IPS DF 6.9 (cell line): ENCODE results near the gene NEK2.
"Not testable (repeated sequence)": the region's sequence is repeated elsewhere in the genome, so short reads cannot be mapped to it uniquely, and the experiment has no call there.

Source experiments
- DNase-seq: peaks from one replicate; pipeline ENCODE4 v3.0.0-alpha.2; 2013; ENCODE audit warnings: low read depth, low spot score
- H3K27ac ChIP-seq: one replicate; pipeline ENCODE4 v1.5.1; 2013; ENCODE audit warnings: low read length, control low read depth
- H3K27me3 ChIP-seq: 2 replicates; pipeline ENCODE4 v1.6.1; 2013; ENCODE audit warnings: mild to moderate bottlenecking, low read length; ENCODE audit not compliant: control insufficient read depth, insufficient read depth
- H3K36me3 ChIP-seq: 2 replicates; pipeline ENCODE4 v1.6.1; 2013; ENCODE audit warnings: low read length; ENCODE audit not compliant: control insufficient read depth, insufficient read depth
- H3K4me1 ChIP-seq: 2 replicates; pipeline ENCODE4 v1.6.1; 2013; ENCODE audit warnings: low read length; ENCODE audit not compliant: control insufficient read depth, insufficient read depth
- H3K4me3 ChIP-seq: 2 replicates; pipeline ENCODE4 v1.5.1; 2013; ENCODE audit warnings: mild to moderate bottlenecking, low read length
- H3K9me3 ChIP-seq: 2 replicates; pipeline ENCODE4 v1.6.1; 2013; ENCODE audit warnings: low read length, inconsistent platforms; ENCODE audit not compliant: control insufficient read depth, insufficient read depth
- WGBS: extraction: QIAGEN DNeasy Blood & Tissue Kit; methylation state at CpG from one replicate; pipeline ENCODE4 v1.1.7; 2013; ENCODE audit warnings: mixed read lengths, missing lambda C conversion rate; ENCODE audit not compliant: insufficient read length, insufficient coverage; 5-methylcytosine and 5-hydroxymethylcytosine counted together

NEK2 gene

DNA sequence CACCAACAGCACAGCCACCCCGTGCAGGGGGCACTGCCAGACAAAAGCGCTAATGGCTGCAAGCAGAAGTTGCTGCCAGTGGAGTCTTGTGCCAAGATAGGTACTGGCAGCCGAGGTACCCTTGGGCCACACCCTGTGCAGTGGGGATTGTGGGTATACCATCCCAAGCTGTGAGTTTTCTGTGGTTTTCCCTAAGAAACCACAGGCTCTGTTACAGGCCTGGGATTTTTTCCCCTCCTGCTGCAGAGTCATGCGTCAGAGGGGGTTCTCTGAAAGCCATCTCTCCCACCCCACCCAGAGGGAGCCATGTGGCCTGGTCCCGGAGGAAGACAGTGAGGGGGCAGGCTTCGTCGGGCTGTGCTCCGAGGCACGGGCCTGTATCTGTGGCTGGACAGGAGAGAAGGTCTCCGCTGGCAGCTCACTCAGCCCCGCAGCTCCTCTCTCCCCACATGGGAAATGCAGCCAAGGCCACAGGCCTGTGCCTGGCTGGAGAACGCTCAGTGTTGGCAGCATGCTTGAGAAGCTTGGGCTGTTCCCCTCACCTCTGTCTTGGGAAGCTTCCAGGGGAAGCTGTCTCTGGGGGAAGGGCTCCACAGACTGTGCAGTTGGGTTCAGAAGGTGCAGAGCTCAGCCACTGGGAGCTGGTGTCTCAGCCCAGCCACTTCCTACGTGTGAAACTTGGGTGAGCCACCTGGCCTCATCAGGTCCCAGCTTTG, 42.5 kb downstream of the NEK2 start:
- no CpG with 5 or more reads among the region's 13 CpGs for WGBS
- no peaks in the 10 kb centered on the region for H3K36me3 ChIP-seq
- no peaks in the 10 kb centered on the region for H3K9me3 ChIP-seq
- H3K4me1 ChIP-seq: no peaks in the 10 kb centered on the region; the same call in 1 of the 2 replicates
- H3K27ac ChIP-seq: no peak overlapping the region
- no peaks in the 10 kb centered on the region for H3K27me3 ChIP-seq
- no peak overlapping the region for H3K4me3 ChIP-seq
- DNase-seq: no peak

DNA sequence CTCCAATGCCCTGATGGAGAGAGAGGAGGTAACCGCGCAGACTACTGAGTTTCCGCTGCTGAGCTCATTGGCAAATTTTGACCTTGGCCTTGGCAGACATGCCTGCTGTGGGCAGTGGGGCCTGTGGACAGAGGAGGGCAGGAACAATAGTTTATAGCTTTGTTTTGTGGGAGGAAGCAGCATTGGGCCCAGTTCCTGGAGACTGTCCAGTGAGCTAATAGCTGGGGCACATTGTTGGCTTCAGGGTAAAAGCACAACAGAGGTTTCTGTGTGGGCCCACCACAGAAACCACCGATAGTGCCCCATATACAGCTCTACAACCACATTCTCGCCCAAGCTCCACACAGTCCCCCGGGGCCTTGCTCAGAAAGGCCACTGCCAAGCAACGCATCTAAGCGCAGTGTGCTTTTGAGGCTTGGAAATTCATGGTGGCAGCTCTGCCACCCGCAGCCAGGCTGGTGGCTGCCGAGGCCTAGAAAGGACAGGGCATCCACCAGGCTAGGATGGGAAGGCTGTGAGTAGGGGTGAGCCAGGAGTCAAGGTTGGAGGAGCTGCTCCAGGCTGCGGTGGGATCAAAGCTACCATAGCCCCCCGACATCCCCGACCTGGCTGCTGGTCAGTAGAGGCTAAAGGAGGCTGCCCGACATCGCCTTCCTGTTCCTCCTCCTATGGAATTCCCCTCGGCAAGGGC, 43.2 kb downstream of the NEK2 start:
- no peaks in the 10 kb centered on the region for H3K36me3 ChIP-seq
- H3K27ac ChIP-seq: no peak overlapping the region
- DNase-seq: no peak
- H3K9me3 ChIP-seq: no peaks in the 10 kb centered on the region
- H3K4me1 ChIP-seq: no peaks in the 10 kb centered on the region; the same call in 1 of the 2 replicates
- H3K27me3 ChIP-seq: no peaks in the 10 kb centered on the region
- no CpG with 5 or more reads among the region's 16 CpGs for WGBS
- H3K4me3 ChIP-seq: no peak overlapping the region

DNA sequence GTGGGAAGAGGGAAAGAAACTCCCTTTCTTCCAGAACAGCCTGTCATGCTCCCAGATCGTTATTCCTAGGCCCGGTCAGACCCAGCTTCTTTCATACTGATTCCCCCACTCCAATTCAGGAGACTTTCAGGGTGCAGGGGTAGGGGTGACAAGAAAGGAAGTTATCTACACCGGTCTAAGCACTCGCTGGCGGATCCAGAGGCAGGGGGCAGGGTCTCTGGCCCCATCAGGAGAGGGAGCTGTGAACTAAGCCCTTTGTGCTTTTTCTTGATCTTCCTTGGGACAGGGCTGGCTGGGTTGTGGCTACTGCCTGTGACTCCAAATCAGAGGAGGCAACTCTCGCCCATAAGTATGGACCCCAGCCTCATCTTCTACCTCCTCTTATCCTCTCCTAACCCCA, 44.3 kb downstream of the NEK2 start:
- Histone ChIP-seq H3K27me3 (no peaks in the 10 kb centered on the region), H3K27ac (no peak overlapping the region), H3K36me3 (no peaks in the 10 kb centered on the region), H3K4me3 (no peak overlapping the region), H3K4me1 (no peaks in the 10 kb centered on the region; the same call in 1 of the 2 replicates), H3K9me3 (no peaks in the 10 kb centered on the region)
- WGBS: no CpG with 5 or more reads among the region's 6 CpGs
- DNase-seq: no peak

DNA sequence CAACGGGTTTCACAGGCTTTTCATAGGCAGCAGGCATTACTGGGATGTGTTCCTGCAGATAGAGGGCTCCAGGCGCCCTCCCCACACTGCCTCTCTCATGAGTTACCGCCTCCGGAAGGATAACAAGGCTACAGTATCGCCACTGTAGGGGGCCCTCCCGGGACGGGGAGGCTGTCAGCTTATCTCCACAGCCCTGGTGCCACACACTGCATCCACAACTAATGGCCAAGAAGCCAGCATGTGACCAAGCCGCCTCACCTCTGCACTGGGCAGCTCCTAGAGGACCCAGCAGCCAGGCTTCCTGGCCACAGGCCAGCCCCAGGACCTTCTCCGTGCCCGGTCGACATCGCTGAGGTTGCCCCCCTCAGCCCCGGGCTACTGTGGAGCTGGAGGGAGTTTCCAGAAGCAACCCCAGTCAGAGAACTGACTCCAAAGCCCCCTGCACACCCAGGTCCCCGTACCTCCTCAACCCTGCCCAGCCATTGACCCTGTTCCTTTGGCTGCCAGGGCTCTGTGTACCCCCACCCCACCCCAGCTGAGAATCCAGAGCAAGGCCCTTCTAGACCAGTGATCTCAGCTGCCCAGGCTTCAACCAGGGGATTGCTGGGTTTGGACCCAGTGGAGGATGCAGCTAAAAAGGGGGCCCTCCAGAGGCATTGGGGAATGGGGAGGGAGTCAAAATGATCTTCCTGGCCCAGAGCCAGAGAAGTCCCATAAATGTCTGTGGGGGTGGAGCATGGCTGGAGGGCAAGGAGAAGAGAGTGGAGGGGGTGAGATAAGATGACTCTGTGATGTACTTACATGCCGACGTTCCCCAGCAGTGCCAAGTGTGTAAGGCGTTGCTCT, 45.0 kb downstream of the NEK2 start:
- no peaks in the 10 kb centered on the region for H3K27me3 ChIP-seq
- DNase-seq: no peak
- H3K27ac ChIP-seq: no peak overlapping the region
- no CpG with 5 or more reads among the region's 17 CpGs for WGBS
- H3K4me1 ChIP-seq: no peaks in the 10 kb centered on the region; the same call in 1 of the 2 replicates
- no peak overlapping the region for H3K4me3 ChIP-seq
- H3K9me3 ChIP-seq: no peaks in the 10 kb centered on the region
- no peaks in the 10 kb centered on the region for H3K36me3 ChIP-seq

DNA sequence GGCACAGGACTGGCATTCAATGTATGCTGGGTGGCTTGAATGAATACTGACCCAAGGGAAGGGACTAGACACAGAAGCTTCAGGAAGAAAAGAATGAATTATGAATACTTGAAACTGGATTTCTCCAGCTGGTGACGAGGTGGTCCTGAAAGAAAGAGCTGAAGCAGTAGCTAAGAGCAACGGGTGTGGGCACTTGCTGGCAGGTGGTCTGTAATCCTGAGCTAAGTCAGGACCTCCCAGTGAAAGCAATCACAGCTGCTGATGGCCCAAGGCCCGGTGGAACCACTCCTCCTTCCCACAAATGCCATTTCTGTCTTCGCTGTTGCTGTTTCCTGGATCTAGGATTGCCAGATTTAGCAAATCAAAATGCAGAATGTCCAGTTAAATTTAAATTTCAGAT, 47.0 kb downstream of the NEK2 start:
- no peaks in the 10 kb centered on the region for H3K36me3 ChIP-seq

DNA sequence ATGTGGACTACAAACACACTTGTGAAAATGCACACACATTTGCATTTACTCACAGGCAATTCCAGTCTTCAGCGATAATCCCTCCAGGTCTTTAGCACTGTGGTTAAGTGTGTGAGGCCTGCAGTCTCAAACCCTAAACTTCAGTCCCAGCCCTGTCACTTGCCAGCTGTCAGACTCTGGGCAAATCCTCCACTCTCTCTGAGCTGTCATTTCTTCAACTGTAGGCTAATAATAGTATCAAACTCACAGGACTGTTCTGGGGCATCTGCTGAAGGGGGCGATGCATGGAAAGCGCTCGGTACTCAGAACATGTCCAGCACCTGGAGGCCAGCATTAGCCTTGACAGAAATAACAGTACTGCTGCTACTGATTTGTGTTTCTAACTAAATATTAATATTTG, 48.2 kb downstream of the NEK2 start:
- H3K4me3 ChIP-seq: no peak overlapping the region
- no peaks in the 10 kb centered on the region for H3K27me3 ChIP-seq
- H3K9me3 ChIP-seq: no peaks in the 10 kb centered on the region
- H3K36me3 ChIP-seq: no peaks in the 10 kb centered on the region
- no CpG with 5 or more reads among the region's 4 CpGs for WGBS
- H3K4me1 ChIP-seq: no peaks in the 10 kb centered on the region; the same call in 1 of the 2 replicates
- no peak overlapping the region for H3K27ac ChIP-seq
- no peak for DNase-seq

More for the DNA sequence above, 47.0 kb downstream of the NEK2 start:
- H3K27me3 ChIP-seq: no peaks in the 10 kb centered on the region
- no peak for DNase-seq
- no peak overlapping the region for H3K27ac ChIP-seq
- no CpG with 5 or more reads among the region's 4 CpGs for WGBS
- H3K9me3 ChIP-seq: no peaks in the 10 kb centered on the region
- H3K4me3 ChIP-seq: no peak overlapping the region
- no peaks in the 10 kb centered on the region; the same call in 1 of the 2 replicates for H3K4me1 ChIP-seq

DNA sequence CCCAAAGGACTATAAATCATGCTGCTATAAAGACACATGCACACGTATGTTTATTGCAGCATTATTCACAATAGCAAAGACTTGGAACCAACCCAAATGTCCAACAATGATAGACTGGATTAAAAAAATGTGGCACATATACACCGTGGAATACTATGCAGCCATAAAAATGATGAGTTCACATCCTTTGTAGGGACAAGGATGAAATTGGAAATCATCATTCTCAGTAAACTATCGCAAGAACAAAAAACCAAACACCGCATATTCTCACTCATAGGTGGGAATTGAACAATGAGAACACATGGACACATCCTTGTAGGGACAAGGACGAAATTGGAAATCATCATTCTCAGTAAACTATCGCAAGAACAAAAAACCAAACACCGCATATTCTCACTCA, 49.6 kb downstream of the NEK2 start:
- no CpG with 5 or more reads among the region's 7 CpGs for WGBS
- not testable (repeated sequence) for H3K27me3 ChIP-seq, H3K4me3 ChIP-seq, H3K36me3 ChIP-seq, H3K27ac ChIP-seq, DNase-seq, H3K4me1 ChIP-seq, H3K9me3 ChIP-seq

DNA sequence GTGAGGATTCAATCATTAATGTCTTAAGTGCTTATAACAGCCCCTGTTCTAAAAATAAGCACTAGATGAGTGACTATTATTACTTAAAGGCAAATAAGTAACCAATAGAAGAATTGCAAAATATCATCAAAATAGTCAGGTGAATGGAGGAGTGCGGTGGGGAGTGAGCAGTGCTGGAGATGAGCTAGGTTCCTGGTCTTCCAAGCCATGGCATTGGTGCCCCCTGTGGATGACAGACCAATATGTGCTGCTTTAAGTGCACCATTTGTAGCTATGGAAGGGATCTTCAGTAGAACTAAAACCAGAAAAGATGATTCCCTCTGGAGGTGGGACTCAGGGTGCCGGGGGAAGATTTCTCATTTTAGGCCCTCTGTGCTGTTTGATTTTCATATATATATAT, 50.4 kb downstream of the NEK2 start:
- no peak for DNase-seq
- no peaks in the 10 kb centered on the region for H3K9me3 ChIP-seq

DNA sequence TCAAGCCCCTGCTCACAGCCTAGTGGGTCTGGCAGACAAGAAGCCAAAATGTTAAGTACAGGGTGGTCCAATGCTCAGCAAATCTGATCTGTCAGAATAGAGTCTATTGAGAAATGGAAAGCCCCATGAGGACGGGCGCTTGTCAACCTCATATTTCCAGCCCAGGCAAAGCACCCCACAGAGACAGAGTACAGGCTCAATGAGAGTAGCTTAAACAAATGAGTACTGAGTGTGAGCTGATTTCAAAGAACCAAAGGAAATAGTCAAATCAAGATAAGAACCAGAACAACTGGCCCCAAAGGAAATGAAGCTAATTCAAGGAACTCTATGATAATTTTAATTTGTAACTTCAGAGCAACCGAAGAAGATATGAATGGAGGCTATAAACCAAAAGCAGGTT, 51.9 kb downstream of the NEK2 start:
- no CpG with 5 or more reads among the region's 3 CpGs for WGBS
- Histone ChIP-seq H3K9me3 (no peaks in the 10 kb centered on the region), H3K27me3 (no peaks in the 10 kb centered on the region), H3K4me1 (no peaks in the 10 kb centered on the region), H3K36me3 (no peaks in the 10 kb centered on the region), H3K4me3 (no peak overlapping the region), H3K27ac (no peak overlapping the region)
- DNase-seq: no peak

More for the DNA sequence above, 50.4 kb downstream of the NEK2 start:
- H3K36me3 ChIP-seq: no peaks in the 10 kb centered on the region
- H3K4me1 ChIP-seq: no peaks in the 10 kb centered on the region
- WGBS: no CpG with 5 or more reads among the region's 2 CpGs
- H3K27ac ChIP-seq: no peak overlapping the region
- no peaks in the 10 kb centered on the region for H3K27me3 ChIP-seq
- H3K4me3 ChIP-seq: no peak overlapping the region

DNA sequence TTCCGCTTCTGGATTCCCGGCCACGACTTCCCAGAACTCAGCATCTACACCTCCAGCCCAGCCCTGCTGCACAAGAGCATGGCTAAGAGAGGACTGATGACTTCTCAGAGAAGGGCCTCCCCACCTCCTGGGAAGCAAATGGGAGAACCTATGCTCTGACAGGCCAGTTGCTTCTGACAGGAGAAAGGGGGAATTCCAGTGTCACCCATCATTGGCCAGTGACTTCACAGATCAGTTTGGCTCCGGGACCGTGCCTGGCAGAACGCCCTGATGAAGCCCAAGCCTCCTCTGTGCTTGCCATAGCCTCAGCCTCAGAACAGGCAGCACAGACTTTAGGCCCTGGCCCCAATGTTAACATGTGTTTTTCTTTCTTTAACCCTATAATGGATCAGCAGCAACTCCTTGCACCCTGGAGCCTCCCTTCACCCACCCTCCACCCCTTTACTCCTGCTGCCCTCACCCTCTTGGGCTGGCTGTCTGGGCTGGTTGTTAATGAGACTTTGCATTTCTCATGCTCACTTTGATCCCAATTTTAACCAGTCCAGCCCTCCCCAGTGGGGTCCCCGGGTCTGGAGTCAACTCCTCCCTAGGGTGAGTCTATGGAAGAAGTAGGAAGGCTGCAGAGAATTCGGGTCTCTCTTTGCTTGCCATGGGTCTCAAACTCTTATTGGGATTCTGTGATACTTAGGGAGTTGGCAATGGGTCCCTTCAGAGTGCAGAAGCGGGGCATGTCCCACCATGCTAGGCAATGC, 53.8 kb downstream of the NEK2 start:
- Histone ChIP-seq H3K4me1 (no peaks in the 10 kb centered on the region), H3K27ac (no peak overlapping the region), H3K27me3 (no peaks in the 10 kb centered on the region), H3K4me3 (no peak overlapping the region), H3K36me3 (no peaks in the 10 kb centered on the region), H3K9me3 (no peaks in the 10 kb centered on the region)
- no peak for DNase-seq
- no CpG with 5 or more reads among the region's 9 CpGs for WGBS
